ENCODE data around the gene KCNN2. TPM values are rescaled to one million over a fixed set of nuclear protein-coding genes. Genes with fewer than 3 reads are reported as not detected.

Gene KCNN2
- total and polyA plus RNA-seq, 9 of the 15 experiments (the other 6 are each of a cell fraction or from before 2014, with no cell fraction given), result 0.07 TPM; not detected in 8

DNA sequence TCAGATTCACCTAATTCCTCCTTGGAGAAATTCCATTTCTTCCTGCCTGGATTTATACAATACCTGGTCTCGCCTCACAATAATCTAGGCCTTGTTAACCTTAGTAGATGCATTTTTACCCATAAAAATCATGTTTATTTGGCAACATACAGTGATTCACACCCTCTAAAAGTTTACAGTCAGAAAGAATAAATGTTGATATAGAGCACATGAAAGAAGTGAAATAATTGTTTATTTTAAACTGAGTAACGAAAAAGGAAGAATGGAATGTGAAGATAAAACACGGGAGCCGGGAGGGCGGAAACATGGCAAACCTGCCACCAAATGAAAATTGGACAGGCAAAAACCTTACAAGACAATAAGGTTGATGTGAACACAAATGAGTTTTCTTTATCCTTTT is 28.9 kb upstream of the KCNN2 start (continued):
- TF ChIP-seq MAFK (IDR thresholded peaks at IDR 0.05; ENCODE audit: low read length) (no peak), FOXA3 (CRISPR knock-in tag; conservative IDR thresholded peaks at IDR 0.05 in 1 of 2, IDR thresholded peaks at IDR 0.05 in 1 of 2) (no peak), MTF1 (CRISPR knock-in tag; IDR thresholded peaks at IDR 0.05; ENCODE audit: borderline replicate concordance) (no peak), MECOM (CRISPR knock-in tag; IDR thresholded peaks at IDR 0.05) (no peak), RBM39 (optimal IDR thresholded peaks at IDR 0.05; ENCODE audit: low read depth, low read length) (no peak)
- TF ChIP-seq, protein P1, sequence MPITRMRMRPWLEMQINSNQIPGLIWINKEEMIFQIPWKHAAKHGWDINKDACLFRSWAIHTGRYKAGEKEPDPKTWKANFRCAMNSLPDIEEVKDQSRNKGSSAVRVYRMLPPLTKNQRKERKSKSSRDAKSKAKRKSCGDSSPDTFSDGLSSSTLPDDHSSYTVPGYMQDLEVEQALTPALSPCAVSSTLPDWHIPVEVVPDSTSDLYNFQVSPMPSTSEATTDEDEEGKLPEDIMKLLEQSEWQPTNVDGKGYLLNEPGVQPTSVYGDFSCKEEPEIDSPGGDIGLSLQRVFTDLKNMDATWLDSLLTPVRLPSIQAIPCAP (CRISPR knock-in tag; IDR thresholded peaks at IDR 0.05; ENCODE audit: borderline replicate concordance), result no peak

DNA sequence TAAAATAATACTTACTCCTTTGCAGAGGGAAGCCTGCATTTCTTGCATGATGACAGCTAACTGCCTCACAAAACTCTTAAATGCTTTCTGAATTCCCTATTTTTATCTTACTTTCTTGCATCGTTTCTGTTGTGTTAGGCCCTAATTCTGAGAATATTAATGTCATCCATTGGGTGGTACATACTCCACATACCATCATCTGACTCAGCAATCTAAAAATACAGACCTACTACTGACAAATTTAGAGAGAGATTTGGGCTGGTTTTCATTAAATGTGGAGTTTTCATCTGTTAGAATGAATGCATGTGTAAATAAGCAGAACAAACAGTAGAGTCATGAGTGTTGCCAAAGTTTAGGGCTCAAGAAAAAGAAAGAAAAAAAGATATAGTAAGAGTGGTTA is 26.5 kb upstream of the KCNN2 start:
- H3K9me1 ChIP-seq (ENCODE audit: control insufficient read depth, insufficient read depth, low read length), result no peaks in the 10 kb centered on the region
- ATAC-seq, result no peak
- POLR2A ChIA-PET, result no interaction called here
- no peaks in the 10 kb centered on the region; the same call in 1 of the 2 replicates for H3K9me3 ChIP-seq (replicated peaks; ENCODE audit: control insufficient read depth, insufficient read depth, low read depth, low read length)
- CTCF ChIA-PET (ENCODE audit: low intra/inter-chr PET ratio), result no interaction called here
- no peaks in the 10 kb centered on the region for H3K79me2 ChIP-seq (ENCODE audit: control insufficient read depth, insufficient read depth, low read length)
- no peak overlapping the region for H3K9ac ChIP-seq (ENCODE audit: insufficient read depth in 1 of 2, low read depth in 2 of 2, low read length in 2 of 2)
- no peak overlapping the region for H3K27ac ChIP-seq (ENCODE audit: extremely low read depth, low read depth, low read length)
- H4K20me1 ChIP-seq (replicated peaks; ENCODE audit: control insufficient read depth, insufficient read depth, low read length), result no peaks in the 10 kb centered on the region
- H3K27me3 ChIP-seq (ENCODE audit: control insufficient read depth in 2 of 2, insufficient read depth in 2 of 2, low read length in 2 of 2), result no peaks in the 10 kb centered on the region
- H3K4me2 ChIP-seq (ENCODE audit: insufficient read depth, low read length), result no peak overlapping the region
- no peak overlapping the region for H3K4me3 ChIP-seq
- FAIRE-seq, result no peak
- 0% methylated on average over 1 of the region's 1 CpG for WGBS (ENCODE audit: insufficient coverage, low coverage, missing lambda C conversion rate)
- no peaks in the 10 kb centered on the region for H3K36me3 ChIP-seq (ENCODE audit: control insufficient read depth, insufficient read depth, low read length)
- no TSS peak for BruUV-seq (replicated peaks)
- in situ Hi-C loops (cut with MboI), result no loop called here
- H2AFZ ChIP-seq (ENCODE audit: low read depth, low read length), result no peak overlapping the region
- intact Hi-C loops (cut with micrococcal nuclease), result no loop called here
- no peak for DNase-seq (ENCODE audit: extremely low read depth in 1 of 4, low spot score in 3 of 4)
- no peaks in the 10 kb centered on the region for H3K4me1 ChIP-seq (replicated peaks in 1 of 2; ENCODE audit: control insufficient read depth in 2 of 2, insufficient read depth in 2 of 2, low read length in 2 of 2)
- TF ChIP-seq JUND (IDR thresholded peaks at IDR 0.05; ENCODE audit: borderline replicate concordance, low read depth, low read length) (no peak), JUND (tag; IDR thresholded peaks at IDR 0.05; ENCODE audit: borderline replicate concordance, low read depth, low read length) (no peak), HNRNPK (IDR thresholded peaks at IDR 0.05; ENCODE audit: low read depth, low read length, poor library complexity, severe bottlenecking) (no peak), PHF8 (IDR thresholded peaks at IDR 0.05; ENCODE audit: borderline replicate concordance, low read length) (no peak), SETDB1 (IDR thresholded peaks at IDR 0.05; ENCODE audit: low read length) (no peak)
- TF ChIP-seq, protein P2, sequence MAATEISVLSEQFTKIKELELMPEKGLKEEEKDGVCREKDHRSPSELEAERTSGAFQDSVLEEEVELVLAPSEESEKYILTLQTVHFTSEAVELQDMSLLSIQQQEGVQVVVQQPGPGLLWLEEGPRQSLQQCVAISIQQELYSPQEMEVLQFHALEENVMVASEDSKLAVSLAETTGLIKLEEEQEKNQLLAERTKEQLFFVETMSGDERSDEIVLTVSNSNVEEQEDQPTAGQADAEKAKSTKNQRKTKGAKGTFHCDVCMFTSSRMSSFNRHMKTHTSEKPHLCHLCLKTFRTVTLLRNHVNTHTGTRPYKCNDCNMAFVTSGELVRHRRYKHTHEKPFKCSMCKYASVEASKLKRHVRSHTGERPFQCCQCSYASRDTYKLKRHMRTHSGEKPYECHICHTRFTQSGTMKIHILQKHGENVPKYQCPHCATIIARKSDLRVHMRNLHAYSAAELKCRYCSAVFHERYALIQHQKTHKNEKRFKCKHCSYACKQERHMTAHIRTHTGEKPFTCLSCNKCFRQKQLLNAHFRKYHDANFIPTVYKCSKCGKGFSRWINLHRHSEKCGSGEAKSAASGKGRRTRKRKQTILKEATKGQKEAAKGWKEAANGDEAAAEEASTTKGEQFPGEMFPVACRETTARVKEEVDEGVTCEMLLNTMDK (IDR thresholded peaks at IDR 0.05; ENCODE audit: borderline replicate concordance, insufficient read depth, low read depth, low read length, poor library complexity, severe bottlenecking), result no peak
- TF ChIP-seq, protein P3, sequence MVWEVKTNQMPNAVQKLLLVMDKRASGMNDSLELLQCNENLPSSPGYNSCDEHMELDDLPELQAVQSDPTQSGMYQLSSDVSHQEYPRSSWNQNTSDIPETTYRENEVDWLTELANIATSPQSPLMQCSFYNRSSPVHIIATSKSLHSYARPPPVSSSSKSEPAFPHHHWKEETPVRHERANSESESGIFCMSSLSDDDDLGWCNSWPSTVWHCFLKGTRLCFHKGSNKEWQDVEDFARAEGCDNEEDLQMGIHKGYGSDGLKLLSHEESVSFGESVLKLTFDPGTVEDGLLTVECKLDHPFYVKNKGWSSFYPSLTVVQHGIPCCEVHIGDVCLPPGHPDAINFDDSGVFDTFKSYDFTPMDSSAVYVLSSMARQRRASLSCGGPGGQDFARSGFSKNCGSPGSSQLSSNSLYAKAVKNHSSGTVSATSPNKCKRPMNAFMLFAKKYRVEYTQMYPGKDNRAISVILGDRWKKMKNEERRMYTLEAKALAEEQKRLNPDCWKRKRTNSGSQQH (CRISPR knock-in tag; IDR thresholded peaks at IDR 0.05), result no peak

Data from K562 (cell line).